HG03457 (cell line): ENCODE results near the gene CRABP2.

Source experiments
- ATAC-seq: cut with Tn5 transposase; IDR thresholded peaks from one replicate; pipeline ENCODE4 v1.9.1; 2021; ENCODE audit warnings: moderate number of reproducible peaks; ENCODE audit not compliant: unreplicated experiment

Gene CRABP2

GRCh38 chr1:156691665-156692440 lies 13.5 kb downstream of the CRABP2 start:
- no peak for ATAC-seq

DNA sequence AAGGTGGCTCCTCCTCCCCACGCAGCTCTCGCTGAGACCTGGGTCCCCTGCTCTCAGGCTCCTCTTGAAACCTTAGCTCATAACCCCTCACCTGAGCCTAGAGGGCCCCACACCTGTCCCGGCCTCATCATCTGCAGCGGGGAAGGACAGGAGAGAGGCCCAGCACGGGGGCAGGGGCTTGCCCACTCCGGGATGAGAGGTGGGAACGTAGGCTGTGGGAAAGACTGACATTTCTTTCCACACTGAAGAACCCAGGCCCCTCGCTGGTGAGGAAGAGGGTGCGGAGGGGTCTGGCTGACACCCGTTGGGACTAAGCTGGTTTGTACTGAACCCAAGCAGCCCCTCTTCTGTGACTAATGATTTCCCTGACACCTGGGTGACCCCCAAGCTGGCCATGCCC lies 14.2 kb downstream of the CRABP2 start:
- ATAC-seq, result no peak

- no peak for ATAC-seq
These were observed 14.7 kb downstream of the CRABP2 start for GRCh38 chr1:156690675-156691036.

DNA sequence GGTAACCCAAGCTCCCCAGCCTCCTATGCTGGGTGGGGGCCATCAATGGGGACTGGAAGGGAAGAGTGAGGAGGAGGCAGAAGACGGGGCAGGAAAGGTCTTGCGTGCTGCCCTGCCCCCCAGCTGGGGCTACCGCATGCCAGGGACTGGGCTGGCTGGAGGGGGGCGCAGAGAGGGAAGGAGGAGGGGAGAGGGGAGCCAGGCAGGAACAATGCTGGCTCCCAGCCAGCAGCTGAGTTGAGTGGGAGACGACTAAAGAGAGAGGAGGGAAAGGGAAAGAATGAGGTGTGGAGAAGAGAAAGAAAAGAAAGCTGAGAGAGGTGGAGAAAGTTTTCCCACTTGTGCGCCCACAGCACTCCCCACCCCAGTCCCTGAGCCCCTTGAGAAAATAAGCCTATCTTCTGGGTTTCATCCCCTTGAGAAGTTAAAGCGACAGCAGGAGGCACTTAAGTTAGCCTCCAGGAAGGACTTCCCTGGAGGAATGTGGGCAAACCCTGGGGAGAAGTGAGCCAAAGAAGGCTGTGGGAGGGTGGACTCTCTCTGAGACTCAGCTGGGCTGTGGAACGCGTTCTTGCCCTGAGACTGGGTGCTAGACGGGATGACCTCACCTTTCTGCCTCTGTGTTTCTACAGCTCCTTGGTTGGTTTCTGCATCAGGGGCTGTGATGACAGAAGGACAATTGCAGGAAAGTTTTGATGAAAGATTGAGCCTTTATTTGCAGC lies 15.3 kb downstream of the CRABP2 start:
- no peak for ATAC-seq

DNA sequence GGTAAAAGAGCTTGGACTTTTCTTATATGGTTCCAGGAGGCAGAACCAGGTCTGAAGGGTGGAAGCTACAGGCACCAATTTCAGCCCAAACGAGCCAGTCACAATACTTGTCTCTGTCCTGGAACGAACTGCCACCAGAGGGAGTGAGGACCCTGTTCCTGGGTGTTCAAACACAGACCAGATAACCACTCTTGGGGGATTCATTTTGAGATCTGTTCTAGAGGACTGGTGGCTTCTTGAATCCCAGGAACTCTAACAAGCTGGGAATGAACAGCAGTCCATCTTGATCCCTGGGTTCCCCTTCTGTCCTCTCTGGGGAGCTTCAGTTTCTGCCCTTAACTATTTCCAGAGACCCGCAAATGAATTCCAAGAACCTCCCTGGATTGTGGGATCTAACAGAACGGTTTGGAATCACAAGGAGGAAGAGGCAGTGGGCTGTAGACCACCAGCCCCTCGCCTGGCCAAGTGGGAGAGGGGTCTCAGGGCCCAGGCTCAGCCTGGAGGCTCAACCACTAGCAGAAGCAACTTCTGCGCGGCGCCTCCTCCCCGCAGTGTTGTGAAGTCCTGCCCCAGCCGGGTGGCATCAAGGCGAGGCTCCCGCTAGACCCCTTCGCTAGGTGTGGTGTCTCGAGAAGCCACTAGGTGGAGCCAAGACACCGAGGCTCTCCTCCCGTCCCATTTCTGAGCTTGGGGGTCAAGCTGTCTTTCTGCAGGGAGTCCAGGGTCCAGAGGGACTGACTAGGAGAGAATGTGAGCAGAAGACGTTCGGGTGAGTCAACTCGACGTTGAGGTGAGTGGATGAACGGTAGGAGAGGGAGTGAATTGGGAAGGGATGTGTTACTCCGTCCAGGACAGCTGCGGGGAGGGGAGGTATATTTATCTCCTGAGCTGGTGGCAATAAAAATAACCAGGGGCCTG lies 16.1 kb downstream of the CRABP2 start:
- peak; percentile 63 for ATAC-seq

- ATAC-seq, result no peak
These were observed 21.1 kb downstream of the CRABP2 start for GRCh38 chr1:156684227-156684782.

GRCh38 chr1:156682166-156682890 lies 23.1 kb downstream of the CRABP2 start:
- ATAC-seq, result no peak

DNA sequence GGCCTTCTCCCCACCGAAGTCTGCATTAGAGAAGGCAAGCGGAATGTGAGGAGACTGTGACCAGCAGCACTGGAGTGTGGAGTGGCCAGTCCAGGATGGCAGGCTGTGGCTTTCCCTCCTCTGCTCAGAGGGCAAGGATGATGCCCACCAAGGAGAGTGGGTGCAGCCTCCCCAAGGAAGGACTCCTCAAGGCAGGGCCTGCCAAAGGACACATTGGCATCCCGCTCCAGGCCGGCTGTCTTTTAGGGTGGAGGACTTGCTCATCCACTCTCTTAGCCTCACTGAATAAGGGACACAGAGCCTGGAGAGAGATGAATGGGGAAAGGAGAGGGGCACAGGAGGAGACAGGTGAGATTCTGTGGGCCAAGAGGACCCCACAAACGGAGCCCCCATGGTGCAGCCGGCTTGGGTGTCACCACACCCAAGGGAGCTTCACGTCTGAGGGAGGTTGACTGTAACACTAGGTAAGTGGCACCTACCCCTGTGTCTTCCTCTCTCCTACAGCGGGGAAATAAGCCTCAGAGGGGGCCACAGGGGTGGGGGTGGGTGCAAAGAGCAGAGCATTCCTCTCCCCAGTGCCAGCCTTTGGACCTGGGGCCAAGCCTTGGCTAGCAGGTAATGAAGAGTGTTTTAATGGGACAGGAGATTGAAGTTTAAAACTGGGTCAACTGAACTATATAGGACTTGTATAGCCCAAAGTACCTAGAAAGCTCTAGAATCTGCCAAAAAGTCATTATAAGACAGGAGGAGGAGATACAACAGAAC lies 24.0 kb downstream of the CRABP2 start:
- no peak for ATAC-seq

GRCh38 chr1:156680056-156680455 lies 25.3 kb downstream of the CRABP2 start:
- ATAC-seq, result no peak

DNA sequence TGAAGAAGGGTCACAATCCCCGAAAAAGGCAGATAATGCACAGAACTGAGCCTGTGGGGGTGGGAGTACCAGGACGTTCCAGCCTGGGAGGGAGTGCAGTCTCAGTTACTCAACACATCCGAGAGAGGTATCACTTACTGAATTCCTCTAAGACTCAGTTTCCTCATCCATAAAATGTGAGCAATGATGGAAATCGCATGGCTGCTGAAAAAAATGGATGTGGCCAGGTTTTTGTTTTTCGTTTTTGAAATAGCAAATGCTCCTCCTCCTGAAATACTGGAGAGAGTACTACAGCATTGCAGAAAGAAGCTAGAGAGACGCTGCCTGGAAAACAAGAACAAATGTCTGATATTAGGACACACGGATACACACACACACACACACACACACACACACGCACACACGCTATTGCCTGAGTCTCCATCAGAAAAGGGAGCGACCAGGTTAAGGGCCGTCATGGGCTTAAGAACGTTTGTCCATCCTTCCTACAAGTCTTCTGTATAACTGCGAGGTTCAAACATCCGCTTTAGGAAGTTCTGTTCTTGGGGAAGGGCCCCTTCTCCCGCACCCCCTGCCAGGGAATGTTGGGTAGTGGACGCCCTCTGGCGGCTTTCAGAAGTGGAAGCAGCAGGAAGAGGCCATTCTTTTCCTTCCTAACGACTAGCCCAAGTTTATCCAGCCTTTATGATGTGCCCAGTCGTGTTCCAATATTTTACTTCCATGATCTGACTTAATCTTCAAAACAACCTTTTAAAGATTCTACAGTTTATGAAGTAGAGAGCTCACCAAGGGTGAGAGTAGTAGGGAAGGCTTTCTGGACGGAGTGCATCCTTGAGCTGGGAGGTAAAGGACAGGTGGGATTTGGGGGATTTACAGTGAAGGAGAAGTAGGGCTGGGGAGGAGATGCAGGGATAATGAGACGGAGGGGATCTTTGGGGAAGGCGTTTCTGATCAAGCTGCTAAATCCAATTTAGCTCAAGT lies 27.5 kb downstream of the CRABP2 start:
- no peak for ATAC-seq

DNA sequence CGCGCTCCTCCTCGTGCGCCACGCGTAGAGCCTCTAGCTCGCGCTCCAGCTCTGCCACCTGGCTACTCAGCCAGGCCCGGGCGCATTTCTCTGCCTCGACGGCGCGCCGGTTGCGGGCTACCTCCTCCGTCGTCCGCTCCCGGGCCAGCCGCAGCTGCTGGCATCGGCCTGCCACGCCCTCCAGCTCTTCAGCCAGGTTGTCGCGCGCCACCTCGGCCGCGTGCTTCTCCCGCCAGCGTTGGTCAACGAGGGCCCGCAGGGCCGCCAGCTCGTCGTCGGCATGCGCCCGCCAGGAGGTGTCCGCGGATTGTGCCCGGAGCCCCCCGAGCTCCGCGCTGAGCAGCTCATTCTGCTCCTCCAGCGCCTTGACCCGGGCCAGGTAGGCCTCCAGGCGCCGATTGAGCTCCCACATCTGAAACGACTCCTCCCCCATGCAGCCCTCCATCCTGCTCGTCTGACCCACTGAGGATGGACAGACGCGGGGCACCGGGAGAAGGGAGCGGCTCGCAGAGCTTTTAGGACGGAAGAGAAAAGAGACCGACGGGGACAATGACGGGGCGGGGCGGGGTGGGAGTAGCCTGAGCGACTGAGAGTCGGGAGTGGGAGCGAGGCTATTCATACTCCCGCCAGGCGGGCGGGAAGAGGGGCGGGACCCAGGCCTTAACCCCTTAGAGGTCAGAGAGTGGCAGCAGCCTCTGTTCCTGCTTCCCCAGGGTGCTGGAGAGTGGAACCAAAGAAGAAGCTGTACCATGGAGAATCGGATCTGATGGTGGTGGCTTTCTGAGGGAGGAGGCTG lies 28.4 kb downstream of the CRABP2 start, which contains the start of gene NES:
TSS of gene NES (minus strand) at position 588 of the 796 bp plus-strand sequence. CDS start at position 445, 143 bp downstream.
- no peak for ATAC-seq

- no peak for ATAC-seq
These were observed 29.1 kb downstream of the CRABP2 start for GRCh38 chr1:156676114-156676819.

GRCh38 chr1:156675210-156676113 lies 29.9 kb downstream of the CRABP2 start:
- no peak for ATAC-seq

GRCh38 chr1:156673387-156674121 lies 31.8 kb downstream of the CRABP2 start:
- ATAC-seq, result no peak

DNA sequence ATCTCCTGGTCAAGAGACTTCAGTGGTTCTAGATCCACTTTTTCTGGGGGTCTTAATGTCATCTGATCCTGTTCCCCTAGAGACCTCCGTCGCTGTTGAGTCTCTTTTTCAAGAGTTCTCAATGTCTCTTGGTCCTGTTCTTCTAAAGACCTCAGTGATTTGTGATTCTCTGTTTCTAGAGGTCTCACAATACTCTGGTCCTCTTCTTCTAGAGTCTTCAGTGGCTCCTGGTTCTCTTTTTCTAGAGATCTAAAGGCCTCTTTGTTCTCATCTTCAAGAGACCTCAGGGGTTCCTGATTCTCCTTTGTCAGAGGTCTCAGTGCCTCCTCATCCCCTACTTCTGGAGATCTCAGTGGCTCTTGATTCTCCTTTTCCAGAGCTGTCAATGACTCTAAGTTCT lies 33.6 kb downstream of the CRABP2 start:
- ATAC-seq, result no peak
